ENCODE results near the gene PRODH. TPM values are rescaled to one million over a fixed set of nuclear protein-coding genes. Genes with fewer than 3 reads are reported as not detected.
A peak's percentile ranks its signal among the peaks of the same experiment; 100 is the strongest.
"Not testable (repeated sequence)": the region's sequence is repeated elsewhere in the genome, so short reads cannot be mapped to it uniquely, and the experiment has no call there.

The PRODH gene
- total RNA-seq, 1 experiment from 2014 or later = 34.3 TPM

DNA sequence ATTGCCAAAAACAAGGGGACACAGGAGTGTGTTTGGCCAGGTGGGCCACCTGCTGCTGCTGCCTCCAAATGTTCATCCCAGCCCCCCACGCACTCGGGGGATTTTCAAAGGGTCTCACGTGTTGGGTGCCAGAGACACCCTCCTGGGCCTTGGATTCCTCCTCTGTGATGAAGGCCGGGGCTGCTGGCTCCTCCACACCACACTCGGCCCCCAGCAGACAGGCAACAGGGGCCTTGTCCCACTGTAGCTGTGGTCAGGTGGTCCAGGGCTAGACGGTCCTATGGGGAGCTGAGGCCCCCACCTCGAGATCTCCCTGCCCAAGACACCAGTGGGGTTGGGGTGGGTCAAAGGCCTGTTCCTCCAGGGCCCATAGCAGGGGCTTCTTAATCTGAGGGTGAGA is 25.1 kb upstream of the PRODH start:
- H3K4me3 ChIP-seq (ENCODE audit: insufficient read depth, low read depth, low read length); H3K27me3 ChIP-seq (ENCODE audit: control insufficient read depth, insufficient read depth, low read length); DNase-seq; H3K36me3 ChIP-seq (replicated peaks; ENCODE audit: control insufficient read depth, insufficient read depth, low read length): not testable (repeated sequence)

- not testable (repeated sequence) for H3K27me3 ChIP-seq (ENCODE audit: control insufficient read depth, insufficient read depth, low read length); H3K4me3 ChIP-seq (ENCODE audit: insufficient read depth, low read depth, low read length); H3K36me3 ChIP-seq (replicated peaks; ENCODE audit: control insufficient read depth, insufficient read depth, low read length)
- peak; percentile 30 for DNase-seq
Measured at GRCh38 chr22:18960166-18960820, 24.2 kb upstream of the PRODH start.

DNA sequence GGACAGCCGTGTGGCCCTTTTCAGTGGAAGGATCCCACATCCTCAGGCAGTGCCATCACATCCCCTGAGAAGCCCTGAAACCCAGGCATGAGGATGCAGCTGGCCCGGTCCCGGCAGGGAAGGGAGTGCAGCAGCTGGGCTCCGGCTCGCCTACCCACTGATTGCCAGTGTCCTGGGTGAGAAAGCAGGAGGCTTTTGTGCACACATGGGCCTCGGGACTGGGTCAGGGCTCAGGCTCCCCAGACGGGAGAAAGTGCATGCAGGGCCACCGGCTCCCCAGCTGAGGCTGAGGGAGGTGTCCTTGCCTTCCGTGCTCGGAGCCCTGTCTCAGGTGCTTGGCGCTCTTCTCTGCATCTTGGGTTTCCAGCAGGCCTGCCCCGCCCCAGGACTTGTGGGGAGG is 23.6 kb upstream of the PRODH start:
- H3K4me3 ChIP-seq (ENCODE audit: insufficient read depth, low read depth, low read length) = not testable (repeated sequence)

DNA sequence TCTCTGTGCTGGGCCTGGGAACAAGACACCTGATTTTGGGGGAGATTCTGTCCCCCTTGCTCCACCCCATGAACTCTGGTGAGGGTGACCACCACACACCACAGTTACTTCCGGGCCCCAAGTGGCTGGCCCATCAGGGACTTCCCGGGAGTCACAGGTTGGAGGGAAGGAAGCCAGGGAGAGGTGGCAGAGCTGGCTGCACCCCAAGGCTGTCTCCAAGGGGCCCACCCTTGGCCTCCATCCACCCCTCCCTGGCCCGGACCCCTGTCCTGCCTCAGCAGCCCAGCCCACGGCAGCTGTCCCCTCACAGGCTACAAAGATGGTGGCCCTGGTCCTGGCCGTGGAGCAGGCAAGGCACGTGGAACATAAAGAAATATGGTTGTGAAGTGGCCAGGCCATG is 23.2 kb upstream of the PRODH start:
- DNase-seq; H3K4me3 ChIP-seq (ENCODE audit: insufficient read depth, low read depth, low read length); H3K27me3 ChIP-seq (ENCODE audit: control insufficient read depth, insufficient read depth, low read length); H3K36me3 ChIP-seq (replicated peaks; ENCODE audit: control insufficient read depth, insufficient read depth, low read length): not testable (repeated sequence)

More for the DNA sequence above, 23.6 kb upstream of the PRODH start:
- not testable (repeated sequence) for H3K36me3 ChIP-seq (replicated peaks; ENCODE audit: control insufficient read depth, insufficient read depth, low read length); H3K27me3 ChIP-seq (ENCODE audit: control insufficient read depth, insufficient read depth, low read length)
- peak; percentile 44 for DNase-seq

GRCh38 chr22:18958738-18959137 is 22.6 kb upstream of the PRODH start:
- H3K4me3 ChIP-seq (ENCODE audit: insufficient read depth, low read depth, low read length); DNase-seq; H3K36me3 ChIP-seq (replicated peaks; ENCODE audit: control insufficient read depth, insufficient read depth, low read length); H3K27me3 ChIP-seq (ENCODE audit: control insufficient read depth, insufficient read depth, low read length): not testable (repeated sequence)

DNA sequence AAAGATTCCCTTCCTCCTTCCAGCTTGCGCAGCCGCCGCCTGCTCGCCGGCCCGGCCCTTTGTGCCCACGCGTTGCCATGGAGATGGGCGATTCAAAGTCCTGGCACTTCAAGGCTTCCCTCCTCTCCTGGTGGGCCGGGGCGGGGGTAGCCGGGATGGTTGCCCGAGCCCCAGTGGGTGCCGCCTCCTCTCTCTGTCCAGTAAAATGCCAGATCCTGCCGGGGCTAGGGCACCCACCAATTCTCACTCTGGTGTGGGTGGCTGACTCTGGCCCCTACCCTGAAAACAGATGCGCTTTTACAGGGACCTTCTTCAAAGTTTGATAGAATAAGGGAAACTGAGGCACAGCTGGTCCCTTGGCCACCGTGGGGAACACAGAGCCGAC is 22.2 kb upstream of the PRODH start:
- not testable (repeated sequence) for H3K36me3 ChIP-seq (replicated peaks; ENCODE audit: control insufficient read depth, insufficient read depth, low read length); H3K4me3 ChIP-seq (ENCODE audit: insufficient read depth, low read depth, low read length); H3K27me3 ChIP-seq (ENCODE audit: control insufficient read depth, insufficient read depth, low read length); DNase-seq

GRCh38 chr22:18957621-18958320 is 21.7 kb upstream of the PRODH start:
- not testable (repeated sequence) for H3K4me3 ChIP-seq (ENCODE audit: insufficient read depth, low read depth, low read length); H3K27me3 ChIP-seq (ENCODE audit: control insufficient read depth, insufficient read depth, low read length); H3K36me3 ChIP-seq (replicated peaks; ENCODE audit: control insufficient read depth, insufficient read depth, low read length)
- DNase-seq = peak; percentile 52

DNA sequence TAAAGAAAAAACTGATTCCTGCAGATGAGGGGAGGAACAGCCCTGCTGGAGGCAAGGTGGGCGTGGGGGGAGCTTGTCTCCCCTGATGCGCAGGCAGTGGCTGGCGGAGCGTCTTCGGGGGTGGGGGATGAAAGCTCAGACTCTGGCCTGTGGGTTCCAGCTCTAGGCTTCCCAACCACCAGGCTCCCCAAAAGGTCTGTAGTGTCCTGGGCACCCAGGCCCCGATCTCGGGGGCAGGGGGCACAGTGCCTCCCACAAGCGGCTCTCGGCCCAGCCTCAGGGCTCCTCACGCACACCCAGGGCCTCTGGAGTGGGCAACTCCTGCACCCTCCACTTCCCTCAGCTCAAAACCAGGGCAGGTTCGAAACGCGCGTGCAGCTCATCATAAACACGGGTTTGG is 20.9 kb upstream of the PRODH start:
- H3K4me3 ChIP-seq (ENCODE audit: insufficient read depth, low read depth, low read length); H3K27me3 ChIP-seq (ENCODE audit: control insufficient read depth, insufficient read depth, low read length); H3K36me3 ChIP-seq (replicated peaks; ENCODE audit: control insufficient read depth, insufficient read depth, low read length): not testable (repeated sequence)
- DNase-seq = peak; percentile 30

DNA sequence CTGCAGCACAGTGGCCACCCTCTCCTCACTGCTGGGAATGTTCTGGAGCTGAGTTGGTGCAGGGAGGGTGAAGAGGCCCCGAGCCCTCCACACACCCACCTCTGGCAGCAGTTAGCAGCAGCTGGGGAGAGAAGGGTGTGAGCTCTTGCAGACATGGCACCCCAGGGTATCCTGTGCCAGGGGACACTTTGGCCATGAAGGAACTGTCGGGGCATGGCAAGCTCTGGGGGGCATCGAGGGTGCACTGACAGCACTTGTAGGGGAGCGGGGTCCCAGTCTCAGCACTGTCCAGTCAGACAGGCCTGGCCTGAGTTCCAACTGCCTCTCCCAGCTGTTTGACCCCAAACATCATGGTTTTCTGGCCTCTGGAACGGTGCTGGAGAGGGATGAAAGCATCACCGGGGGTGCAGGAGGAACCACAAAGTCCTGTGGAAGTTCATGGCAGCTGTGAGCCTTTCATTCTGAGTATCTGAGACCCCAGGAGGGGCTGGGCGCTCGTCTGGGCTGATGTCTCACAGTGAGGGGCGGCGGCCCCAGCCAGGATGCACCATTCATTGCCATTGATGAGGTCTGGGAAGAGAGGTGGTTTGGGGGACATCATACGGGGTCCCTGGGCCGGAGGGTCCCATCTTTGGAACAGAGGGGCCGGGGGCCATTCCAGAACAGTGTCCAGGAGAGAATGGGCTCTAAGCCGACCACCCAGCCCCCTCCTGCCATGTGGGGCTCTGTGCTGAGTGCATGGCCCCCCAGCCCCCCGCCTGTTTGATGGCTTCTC is 20.2 kb upstream of the PRODH start:
- H3K36me3 ChIP-seq (replicated peaks; ENCODE audit: control insufficient read depth, insufficient read depth, low read length); H3K27me3 ChIP-seq (ENCODE audit: control insufficient read depth, insufficient read depth, low read length); H3K4me3 ChIP-seq (ENCODE audit: insufficient read depth, low read depth, low read length): not testable (repeated sequence)
- peak; percentile 44 for DNase-seq

GRCh38 chr22:18955696-18956095 is 19.6 kb upstream of the PRODH start:
- Histone ChIP-seq H3K4me3 (ENCODE audit: insufficient read depth, low read depth, low read length) (no peak overlapping the region), H3K27me3 (ENCODE audit: control insufficient read depth, insufficient read depth, low read length) (no peaks in the 10 kb centered on the region), H3K36me3 (replicated peaks; ENCODE audit: control insufficient read depth, insufficient read depth, low read length) (no peaks in the 10 kb centered on the region)
- peak; percentile 50 for DNase-seq

GRCh38 chr22:18954990-18955571 is 19.0 kb upstream of the PRODH start:
- no peaks in the 10 kb centered on the region for H3K27me3 ChIP-seq (ENCODE audit: control insufficient read depth, insufficient read depth, low read length)
- no peaks in the 10 kb centered on the region for H3K36me3 ChIP-seq (replicated peaks; ENCODE audit: control insufficient read depth, insufficient read depth, low read length)
- H3K4me3 ChIP-seq (ENCODE audit: insufficient read depth, low read depth, low read length) = no peak overlapping the region
- peak; percentile 57 for DNase-seq

DNA sequence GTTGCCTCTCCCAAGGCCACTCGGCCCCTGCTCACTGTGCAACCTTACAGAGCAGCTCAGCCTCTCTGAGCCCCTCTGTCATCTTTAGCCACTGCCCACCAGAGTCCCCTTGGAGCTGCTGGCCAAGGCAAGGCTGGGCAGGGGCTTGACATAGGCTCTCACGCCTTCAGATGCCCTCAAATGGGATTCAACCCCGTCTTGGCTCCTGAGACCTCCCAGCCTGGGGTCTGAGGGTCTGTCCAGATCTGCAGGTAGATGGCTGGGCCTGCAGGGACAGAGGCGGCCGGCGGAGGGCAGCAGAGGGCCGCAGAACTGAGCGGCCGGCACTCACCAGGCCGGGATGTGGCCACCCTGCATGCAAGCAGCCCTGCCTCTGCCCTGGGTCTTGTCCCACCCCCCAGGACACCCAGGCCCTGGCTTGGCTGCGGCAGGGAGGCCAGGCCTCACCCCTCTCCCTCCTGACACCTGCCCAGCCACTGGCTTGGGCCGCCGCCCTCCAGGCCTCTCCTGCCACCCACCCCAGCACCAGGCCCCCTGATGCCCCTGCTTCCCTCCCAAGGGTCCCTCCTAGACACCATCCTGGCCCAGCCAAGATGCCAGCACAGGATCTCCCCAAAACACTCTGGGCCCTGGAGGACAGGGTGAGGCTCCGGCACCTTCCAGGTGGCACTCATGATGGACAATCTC is 18.4 kb upstream of the PRODH start:
- not testable (repeated sequence) for H3K4me3 ChIP-seq (ENCODE audit: insufficient read depth, low read depth, low read length); H3K36me3 ChIP-seq (replicated peaks; ENCODE audit: control insufficient read depth, insufficient read depth, low read length); H3K27me3 ChIP-seq (ENCODE audit: control insufficient read depth, insufficient read depth, low read length)
- peak; percentile 97 for DNase-seq

- DNase-seq = not testable (repeated sequence)
Measured at GRCh38 chr22:18953128-18953527, 17.0 kb upstream of the PRODH start.

GRCh38 chr22:18952022-18952421 is 15.9 kb upstream of the PRODH start:
- H3K27me3 ChIP-seq (ENCODE audit: control insufficient read depth, insufficient read depth, low read length) = no peaks in the 10 kb centered on the region
- no peaks in the 10 kb centered on the region for H3K36me3 ChIP-seq (replicated peaks; ENCODE audit: control insufficient read depth, insufficient read depth, low read length)
- H3K4me3 ChIP-seq (ENCODE audit: insufficient read depth, low read depth, low read length) = no peak overlapping the region
- peak; percentile 33 for DNase-seq

More at GRCh38 chr22:18953128-18953527, 17.0 kb upstream of the PRODH start:
- H3K4me3 ChIP-seq (ENCODE audit: insufficient read depth, low read depth, low read length); H3K36me3 ChIP-seq (replicated peaks; ENCODE audit: control insufficient read depth, insufficient read depth, low read length); H3K27me3 ChIP-seq (ENCODE audit: control insufficient read depth, insufficient read depth, low read length): not testable (repeated sequence)
